Retinal pigment epithelial cell (primary cell): ENCODE data around the gene MTF2.
"Not testable (repeated sequence)": the region's sequence is repeated elsewhere in the genome, so short reads cannot be mapped to it uniquely, and the experiment has no call there.

Source experiments
- DNase-seq: peaks from one replicate; pipeline ENCODE4 v3.0.0-alpha.2; 2010; ENCODE audit warnings: low read depth
- H3K4me3 ChIP-seq: 2 replicates; pipeline ENCODE4 v1.5.1; 2011; ENCODE audit warnings: mild to moderate bottlenecking, low read length, control low read depth, moderate library complexity
- CTCF ChIP-seq: conservative IDR thresholded peaks from 2 replicates; pipeline ENCODE4 v1.5.1; 2011; ENCODE audit warnings: low read depth, low read length, control low read depth, inconsistent platforms

The MTF2 gene

GRCh38 chr1:93078986-93079654 lies at the start of gene MTF2:
Gene MTF2 (plus strand): TSS chr1:93079283. CDS start chr1:93079527, 244 bp downstream.
- no peak for TF ChIP-seq CTCF

GRCh38 chr1:93029317-93029716 lies 49.8 kb upstream of the MTF2 start:
- no peak for DNase-seq
- H3K4me3 ChIP-seq, result no peak overlapping the region
- TF ChIP-seq CTCF, result no peak

More at GRCh38 chr1:93078986-93079654, at the start of gene MTF2:
- H3K4me3 ChIP-seq, result peak within 1 kb of the TSS; percentile 93
- DNase-seq, result peak; percentile 92

- not testable (repeated sequence) for DNase-seq, H3K4me3 ChIP-seq
Measured at GRCh38 chr1:93030191-93030590, 48.9 kb upstream of the MTF2 start.

GRCh38 chr1:93031711-93032110 lies 47.4 kb upstream of the MTF2 start:
- TF ChIP-seq CTCF, result no peak
- no peak overlapping the region for H3K4me3 ChIP-seq
- no peak for DNase-seq

- H3K4me3 ChIP-seq, result no peak overlapping the region
- no peak for TF ChIP-seq CTCF
- DNase-seq, result no peak
Measured at GRCh38 chr1:93033029-93033428, 46.1 kb upstream of the MTF2 start.

GRCh38 chr1:93033785-93034184 lies 45.3 kb upstream of the MTF2 start:
- no peak for DNase-seq
- TF ChIP-seq CTCF, result no peak
- H3K4me3 ChIP-seq, result no peak overlapping the region

- no peak for DNase-seq
- H3K4me3 ChIP-seq, result no peak overlapping the region
- TF ChIP-seq CTCF, result no peak
Measured at GRCh38 chr1:93034397-93034796, 44.7 kb upstream of the MTF2 start.

GRCh38 chr1:93036672-93037071 lies 42.4 kb upstream of the MTF2 start:
- H3K4me3 ChIP-seq, result no peak overlapping the region
- no peak for DNase-seq
- no peak for TF ChIP-seq CTCF
